C4-2B (cell line): ENCODE data around the gene LMNTD2.

Experiments used
- ZFX ChIP-seq: fragments of 450-650 bp; IDR thresholded peaks from 2 replicates; pipeline ENCODE4 v1.6.1; 2017
- TF ChIP-seq, protein P1 (sequence below): fragments of 450-650 bp; conservative IDR thresholded peaks from 2 replicates; pipeline ENCODE4 v1.5.1; 2017; ENCODE audit warnings: mild to moderate bottlenecking

DNA sequence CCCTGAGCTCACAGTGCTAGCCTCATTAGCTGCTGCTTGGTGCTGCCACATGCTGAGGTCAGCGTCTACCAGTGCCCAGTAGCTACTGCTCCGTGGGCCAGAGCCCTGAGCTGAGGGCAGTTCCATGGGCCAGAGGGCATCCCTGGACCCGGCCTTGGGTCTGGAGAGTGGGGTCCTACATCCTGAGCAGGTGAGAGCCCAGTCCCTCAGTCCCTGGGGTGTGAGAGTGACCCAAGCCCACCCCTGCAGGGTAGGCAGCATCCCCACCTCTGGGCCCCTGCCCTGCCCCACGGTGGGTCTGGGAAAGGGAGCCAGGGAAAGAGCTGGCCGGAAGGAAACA is 9.8 kb downstream of the LMNTD2 start:
- TF ChIP-seq, protein P1, sequence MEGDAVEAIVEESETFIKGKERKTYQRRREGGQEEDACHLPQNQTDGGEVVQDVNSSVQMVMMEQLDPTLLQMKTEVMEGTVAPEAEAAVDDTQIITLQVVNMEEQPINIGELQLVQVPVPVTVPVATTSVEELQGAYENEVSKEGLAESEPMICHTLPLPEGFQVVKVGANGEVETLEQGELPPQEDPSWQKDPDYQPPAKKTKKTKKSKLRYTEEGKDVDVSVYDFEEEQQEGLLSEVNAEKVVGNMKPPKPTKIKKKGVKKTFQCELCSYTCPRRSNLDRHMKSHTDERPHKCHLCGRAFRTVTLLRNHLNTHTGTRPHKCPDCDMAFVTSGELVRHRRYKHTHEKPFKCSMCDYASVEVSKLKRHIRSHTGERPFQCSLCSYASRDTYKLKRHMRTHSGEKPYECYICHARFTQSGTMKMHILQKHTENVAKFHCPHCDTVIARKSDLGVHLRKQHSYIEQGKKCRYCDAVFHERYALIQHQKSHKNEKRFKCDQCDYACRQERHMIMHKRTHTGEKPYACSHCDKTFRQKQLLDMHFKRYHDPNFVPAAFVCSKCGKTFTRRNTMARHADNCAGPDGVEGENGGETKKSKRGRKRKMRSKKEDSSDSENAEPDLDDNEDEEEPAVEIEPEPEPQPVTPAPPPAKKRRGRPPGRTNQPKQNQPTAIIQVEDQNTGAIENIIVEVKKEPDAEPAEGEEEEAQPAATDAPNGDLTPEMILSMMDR = no peak
- no peak for TF ChIP-seq ZFX
